ENCODE measurements around the gene ADAT2.
"Not testable (repeated sequence)": the region's sequence is repeated elsewhere in the genome, so short reads cannot be mapped to it uniquely, and the experiment has no call there.

Gene ADAT2

GRCh38 chr6:143450453-143451371 lies at the start of gene ADAT2, which contains the start of gene PEX3:
ADAT2 (minus strand) TSS chr6:143450695; CDS start chr6:143450658, 37 bp downstream.
PEX3 (plus strand) TSS chr6:143450805; CDS start chr6:143451043, 238 bp downstream.
- peak; percentile 83 to 90 for DNase-seq

- DNase-seq = no peak
These were observed 47.9 kb upstream of the ADAT2 start for GRCh38 chr6:143498428-143498827.

- DNase-seq = no peak
These were observed 46.5 kb upstream of the ADAT2 start for GRCh38 chr6:143496974-143497373.

GRCh38 chr6:143490775-143491174 lies 40.3 kb upstream of the ADAT2 start:
- no peak for DNase-seq

- DNase-seq = no peak
These were observed 39.7 kb upstream of the ADAT2 start for GRCh38 chr6:143490244-143490643.

GRCh38 chr6:143486752-143487151 lies 36.3 kb upstream of the ADAT2 start:
- DNase-seq = no peak

GRCh38 chr6:143485967-143486366 lies 35.5 kb upstream of the ADAT2 start:
- DNase-seq = no peak

GRCh38 chr6:143482593-143482992 lies 32.1 kb upstream of the ADAT2 start:
- no peak for DNase-seq

GRCh38 chr6:143478479-143479062 lies 28.1 kb upstream of the ADAT2 start:
- DNase-seq = no peak

- DNase-seq = no peak
These were observed 26.1 kb upstream of the ADAT2 start for GRCh38 chr6:143476545-143476944.

- DNase-seq = no peak
These were observed 21.3 kb upstream of the ADAT2 start for GRCh38 chr6:143471822-143472221.

GRCh38 chr6:143468823-143469222 lies 18.3 kb upstream of the ADAT2 start:
- DNase-seq = not testable (repeated sequence)

- DNase-seq = no peak
These were observed 17.5 kb upstream of the ADAT2 start for GRCh38 chr6:143468026-143468425.

GRCh38 chr6:143465546-143465945 lies 15.1 kb upstream of the ADAT2 start:
- no peak for DNase-seq

- no peak for DNase-seq
These were observed 7.3 kb upstream of the ADAT2 start for GRCh38 chr6:143457563-143458359.

- no peak for DNase-seq
These were observed 1.0 kb upstream of the ADAT2 start for GRCh38 chr6:143451531-143451930.

- peak in 1 of 2 experiments; percentile 31 for DNase-seq
These were observed 612 bp downstream of the ADAT2 start for GRCh38 chr6:143449714-143450452.

GRCh38 chr6:143449082-143449713 lies 1.3 kb downstream of the ADAT2 start:
- no peak for DNase-seq

GRCh38 chr6:143447865-143448264 lies 2.6 kb downstream of the ADAT2 start:
- not testable (repeated sequence) for DNase-seq

GRCh38 chr6:143443096-143443495 lies 7.4 kb downstream of the ADAT2 start:
- DNase-seq = no peak

GRCh38 chr6:143441680-143442545 lies 8.6 kb downstream of the ADAT2 start:
- DNase-seq = no peak

All from NCI-H2081 (cell line).